GM18520 (cell line): Measurements from ENCODE around the gene MARS1.
"Not testable (repeated sequence)": the region's sequence is repeated elsewhere in the genome, so short reads cannot be mapped to it uniquely, and the experiment has no call there.

Experiments used
- ATAC-seq: cut with Tn5 transposase; IDR thresholded peaks from one replicate; pipeline ENCODE4 v1.9.1; 2021; ENCODE audit not compliant: unreplicated experiment

The MARS1 gene

GRCh38 chr12:57489157-57489641 is 1.3 kb downstream of the MARS1 start:
- ATAC-seq: no peak

- no peak for ATAC-seq
Observed at GRCh38 chr12:57490126-57490525, 2.3 kb downstream of the MARS1 start.

- ATAC-seq: no peak
Observed at GRCh38 chr12:57491393-57492280, 3.8 kb downstream of the MARS1 start.

GRCh38 chr12:57495051-57495701 is 7.3 kb downstream of the MARS1 start:
- ATAC-seq: not testable (repeated sequence)

GRCh38 chr12:57496822-57497221 is 9.0 kb downstream of the MARS1 start:
- no peak for ATAC-seq

- ATAC-seq: no peak
Observed at GRCh38 chr12:57497223-57498131, 9.6 kb downstream of the MARS1 start.

- ATAC-seq: no peak
Observed at GRCh38 chr12:57498132-57498502, 10.2 kb downstream of the MARS1 start.

- ATAC-seq: no peak
Observed at GRCh38 chr12:57498571-57498970, 10.7 kb downstream of the MARS1 start.

GRCh38 chr12:57500213-57500612 is 12.3 kb downstream of the MARS1 start:
- no peak for ATAC-seq

GRCh38 chr12:57502311-57502969 is 14.6 kb downstream of the MARS1 start:
- not testable (repeated sequence) for ATAC-seq

GRCh38 chr12:57506541-57506940 is 18.7 kb downstream of the MARS1 start:
- ATAC-seq: not testable (repeated sequence)

- ATAC-seq: not testable (repeated sequence)
Observed at GRCh38 chr12:57507796-57508195, 19.9 kb downstream of the MARS1 start.

- no peak for ATAC-seq
Observed at GRCh38 chr12:57511161-57511560, 23.3 kb downstream of the MARS1 start.

- no peak for ATAC-seq
Observed at GRCh38 chr12:57511588-57512325, 23.9 kb downstream of the MARS1 start.

- no peak for ATAC-seq
Observed at GRCh38 chr12:57512665-57513064, 24.8 kb downstream of the MARS1 start.

- ATAC-seq: no peak
Observed at GRCh38 chr12:57513266-57513665, 25.4 kb downstream of the MARS1 start.

GRCh38 chr12:57513677-57514076 is 25.8 kb downstream of the MARS1 start:
- not testable (repeated sequence) for ATAC-seq

- ATAC-seq: not testable (repeated sequence)
Observed at GRCh38 chr12:57514246-57514645, 26.4 kb downstream of the MARS1 start.

- no peak for ATAC-seq
Observed at GRCh38 chr12:57514720-57515407, 27.0 kb downstream of the MARS1 start.
